GM12892 (cell line): ENCODE measurements around the gene IPO5.

Experiments used
- POLR2A ChIP-seq: IDR thresholded peaks from 2 replicates; pipeline ENCODE4 v1.6.1; 2011; ENCODE audit warnings: low read depth, low read length, control low read depth
- POLR2AphosphoS5 ChIP-seq: IDR thresholded peaks from 2 replicates; pipeline ENCODE4 v1.6.1; 2011; ENCODE audit warnings: low read depth, low read length, control low read depth
- TAF1 ChIP-seq: IDR thresholded peaks from 2 replicates; pipeline ENCODE4 v1.6.1; 2011; ENCODE audit warnings: low read depth, mild to moderate bottlenecking, control low read depth, low read length, borderline replicate concordance

DNA sequence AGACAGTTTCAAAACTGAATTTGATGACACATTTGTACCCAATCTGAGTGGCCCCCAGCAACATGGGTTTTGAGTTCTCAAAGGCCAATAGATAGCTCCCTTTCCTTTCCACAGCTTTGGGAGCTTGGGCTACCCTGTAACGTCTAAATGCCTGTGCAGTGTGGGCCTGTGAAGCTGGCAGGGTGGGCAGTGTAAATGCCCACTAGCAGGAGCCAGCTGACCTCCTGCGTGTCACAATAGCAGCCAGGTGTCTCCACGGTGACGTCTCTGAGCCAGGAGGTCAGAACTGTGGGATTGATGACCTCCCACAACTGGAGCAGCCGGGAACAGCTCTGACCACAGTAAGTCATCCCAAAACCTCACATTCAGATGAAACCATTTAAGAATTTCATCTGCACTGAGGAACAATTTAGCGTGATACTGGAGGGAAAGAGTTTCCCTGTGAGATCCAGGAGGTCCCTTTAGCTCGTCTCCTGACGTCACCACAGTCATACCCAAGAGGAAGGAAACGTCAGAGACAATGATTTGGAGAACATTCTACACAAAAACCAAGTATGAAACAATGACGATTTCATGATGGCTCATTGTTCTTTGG, at the start of gene IPO5:
- TF ChIP-seq POLR2A (no peak), TAF1 (no peak), POLR2AphosphoS5 (no peak)
